ENCODE data around the gene ENO4. TPM values are rescaled to one million over a fixed set of nuclear protein-coding genes. Genes with fewer than 3 reads are reported as not detected.
A peak's percentile ranks its signal among the peaks of the same experiment; 100 is the strongest.

The ENO4 gene
- total RNA-seq, 4 donors from 2014 or later, result 0.21 to 1.2 (median 0.39) TPM; not detected in 1

DNA sequence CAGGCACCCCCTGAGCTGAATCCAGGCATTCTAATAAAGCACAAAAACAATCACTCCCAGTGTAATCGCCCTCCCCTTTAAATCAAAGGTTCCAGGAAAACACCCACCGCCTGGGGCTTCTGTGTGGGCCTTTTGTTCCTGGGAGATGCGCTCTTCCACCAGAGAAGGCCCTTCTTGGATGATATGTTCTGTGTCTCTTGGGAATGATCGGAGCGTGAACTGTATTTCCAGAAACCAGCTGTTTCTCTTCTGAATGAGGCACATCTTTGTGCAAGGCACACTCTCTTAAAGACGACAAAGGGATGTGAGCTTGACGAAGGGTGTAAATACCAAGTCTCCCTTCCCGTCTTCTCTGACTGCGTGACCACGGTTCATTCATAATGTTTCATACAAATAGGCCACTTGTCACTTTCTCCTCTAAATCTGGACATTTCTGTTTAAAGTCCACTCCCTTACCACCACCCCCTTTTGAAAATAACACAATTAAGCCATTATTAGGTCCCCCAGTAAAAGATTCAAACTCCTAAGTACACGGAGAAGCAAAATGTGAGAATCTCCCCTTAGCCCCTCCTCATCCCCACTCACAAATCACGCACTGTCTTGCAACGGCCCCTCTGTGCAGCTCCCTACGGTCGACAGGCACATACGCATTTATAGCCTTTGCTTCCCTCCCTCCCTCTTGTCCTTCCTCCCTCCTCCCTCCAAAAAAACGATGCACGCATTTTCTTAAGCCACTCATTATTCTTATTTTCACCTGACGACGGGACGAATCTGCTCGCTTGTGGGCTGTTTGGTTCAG lies 45.6 kb upstream of the ENO4 start:
- no peaks in the 10 kb centered on the region for H3K9me3 ChIP-seq
- WGBS, 2 donors, result 48 to 50% methylated on average over 22 of the region's 22 CpGs
- no peak overlapping the region for H3K4me3 ChIP-seq
- H3K27ac ChIP-seq, result no peak overlapping the region
- H3K4me1 ChIP-seq, result peaks cover 0 to 11% (median 0%) of the 10 kb centered on the region in 4 donors
- H3K36me3 ChIP-seq, result no peaks in the 10 kb centered on the region
- TF ChIP-seq EP300 (IDR thresholded peaks at IDR 0.05) (no peak), POLR2A (IDR thresholded peaks at IDR 0.05) (no peak)
- TF ChIP-seq, protein P1, sequence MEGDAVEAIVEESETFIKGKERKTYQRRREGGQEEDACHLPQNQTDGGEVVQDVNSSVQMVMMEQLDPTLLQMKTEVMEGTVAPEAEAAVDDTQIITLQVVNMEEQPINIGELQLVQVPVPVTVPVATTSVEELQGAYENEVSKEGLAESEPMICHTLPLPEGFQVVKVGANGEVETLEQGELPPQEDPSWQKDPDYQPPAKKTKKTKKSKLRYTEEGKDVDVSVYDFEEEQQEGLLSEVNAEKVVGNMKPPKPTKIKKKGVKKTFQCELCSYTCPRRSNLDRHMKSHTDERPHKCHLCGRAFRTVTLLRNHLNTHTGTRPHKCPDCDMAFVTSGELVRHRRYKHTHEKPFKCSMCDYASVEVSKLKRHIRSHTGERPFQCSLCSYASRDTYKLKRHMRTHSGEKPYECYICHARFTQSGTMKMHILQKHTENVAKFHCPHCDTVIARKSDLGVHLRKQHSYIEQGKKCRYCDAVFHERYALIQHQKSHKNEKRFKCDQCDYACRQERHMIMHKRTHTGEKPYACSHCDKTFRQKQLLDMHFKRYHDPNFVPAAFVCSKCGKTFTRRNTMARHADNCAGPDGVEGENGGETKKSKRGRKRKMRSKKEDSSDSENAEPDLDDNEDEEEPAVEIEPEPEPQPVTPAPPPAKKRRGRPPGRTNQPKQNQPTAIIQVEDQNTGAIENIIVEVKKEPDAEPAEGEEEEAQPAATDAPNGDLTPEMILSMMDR (IDR thresholded peaks at IDR 0.05), result no peak
- DNase-seq (ENCODE audit: low spot score in 2 of 2), result no peak
- peaks cover 0 to 4% of the 10 kb centered on the region in 2 donors for H3K27me3 ChIP-seq

DNA sequence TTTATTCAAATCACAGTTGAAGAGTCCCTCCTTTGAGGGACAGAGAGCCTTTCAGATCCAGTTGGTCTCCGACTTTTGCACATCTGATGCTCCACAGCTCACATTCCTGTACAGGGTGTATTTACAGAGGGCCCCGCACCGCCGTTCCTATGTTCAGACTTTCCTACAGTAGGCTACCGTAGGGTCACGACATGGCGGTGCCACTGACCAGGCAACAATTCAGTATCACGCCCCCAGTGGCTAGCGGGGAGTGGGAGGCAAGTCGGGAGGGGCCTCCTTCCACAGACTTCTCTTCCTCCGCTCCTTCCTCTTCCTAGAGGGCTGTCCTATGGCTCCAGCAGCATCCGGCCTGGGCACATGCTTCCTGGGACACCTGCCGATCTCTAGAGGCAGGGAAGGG lies 40.6 kb upstream of the ENO4 start:
- 82 to 83% methylated on average over 13 of the region's 13 CpGs for WGBS, 2 donors
- H3K9me3 ChIP-seq, result no peaks in the 10 kb centered on the region
- peaks cover 0 to 27% of the 10 kb centered on the region in 2 donors for H3K27me3 ChIP-seq
- DNase-seq (ENCODE audit: low spot score in 2 of 2), result no peak
- no peak overlapping the region for H3K4me3 ChIP-seq
- H3K4me1 ChIP-seq, result peaks cover 0 to 8% (median 0%) of the 10 kb centered on the region in 4 donors
- no peaks in the 10 kb centered on the region for H3K36me3 ChIP-seq
- TF ChIP-seq, protein P1 (IDR thresholded peaks at IDR 0.05), result no peak
- TF ChIP-seq EP300 (IDR thresholded peaks at IDR 0.05) (no peak), POLR2A (IDR thresholded peaks at IDR 0.05) (no peak)
- H3K27ac ChIP-seq, result no peak overlapping the region

DNA sequence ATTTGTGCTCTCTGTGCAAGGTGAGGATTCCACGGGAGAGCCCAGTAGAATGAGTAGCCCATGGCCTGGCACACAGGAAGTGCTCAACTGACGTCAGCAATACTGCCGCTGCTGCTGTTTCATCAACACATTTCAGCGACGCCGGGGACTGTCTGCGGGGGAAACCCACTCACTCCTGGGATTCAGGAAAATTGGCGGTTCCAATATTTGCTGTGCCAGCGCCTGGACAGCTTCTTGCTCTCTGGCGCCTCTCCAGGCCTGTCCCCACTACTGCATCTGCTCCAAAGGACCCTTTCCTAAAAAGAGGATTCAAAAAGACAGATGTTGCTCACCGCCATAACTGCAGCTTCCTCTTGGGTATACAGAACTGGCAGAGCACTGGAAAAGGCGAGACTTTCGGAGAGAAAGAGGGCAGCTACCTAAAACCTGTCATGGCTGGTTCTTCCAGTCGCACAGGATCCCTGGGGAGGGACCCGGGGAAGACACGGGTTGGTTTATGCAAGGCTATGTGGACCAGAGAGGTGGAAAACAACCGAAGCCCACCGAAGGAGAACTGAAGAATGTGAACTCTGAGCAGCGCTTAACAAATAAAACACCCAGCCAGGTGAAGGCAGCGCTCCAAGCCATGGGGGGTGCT lies 39.7 kb upstream of the ENO4 start:
- 48 to 50% methylated on average over 20 of the region's 20 CpGs for WGBS, 2 donors
- H3K4me3 ChIP-seq, result peak overlapping the region in 1 of 4 donors; percentile 7
- no peak for DNase-seq (ENCODE audit: low spot score in 2 of 2)
- TF ChIP-seq EP300 (IDR thresholded peaks at IDR 0.05), result no peak
- TF ChIP-seq POLR2A (IDR thresholded peaks at IDR 0.05), result no peak
- TF ChIP-seq, protein P1 (IDR thresholded peaks at IDR 0.05), result peak in 4 of 5 experiments; percentile 8 to 26 (median 15)
- no peaks in the 10 kb centered on the region for H3K9me3 ChIP-seq
- H3K27me3 ChIP-seq, result peaks cover 0 to 29% of the 10 kb centered on the region in 2 donors
- H3K27ac ChIP-seq, result no peak overlapping the region
- H3K4me1 ChIP-seq, result peaks cover 0 to 8% (median 0%) of the 10 kb centered on the region in 4 donors
- no peaks in the 10 kb centered on the region for H3K36me3 ChIP-seq

DNA sequence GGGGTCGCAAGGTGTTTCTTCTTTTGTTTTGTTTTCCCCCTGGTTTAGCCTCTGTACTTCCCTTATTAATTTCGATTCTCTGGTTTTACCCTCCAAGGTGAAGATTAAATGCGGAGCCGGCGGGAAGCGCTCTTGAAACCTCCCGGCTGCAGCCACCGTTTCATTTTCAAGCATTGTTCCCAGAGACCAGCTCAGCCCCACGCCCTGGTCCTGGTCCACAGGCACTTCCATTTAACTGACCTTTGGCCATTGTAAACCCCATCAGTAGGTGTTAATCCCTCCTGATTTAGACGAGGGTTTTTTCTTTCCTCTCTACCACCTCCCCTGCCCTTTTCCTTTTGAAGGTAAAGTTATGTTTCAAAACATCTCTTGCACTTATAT lies 39.2 kb upstream of the ENO4 start:
- WGBS, 2 donors, result 57% methylated on average over 10 of the region's 10 CpGs
- peaks cover 0 to 8% (median 0%) of the 10 kb centered on the region in 4 donors for H3K4me1 ChIP-seq
- no peak overlapping the region for H3K27ac ChIP-seq
- H3K4me3 ChIP-seq, result no peak overlapping the region
- H3K36me3 ChIP-seq, result no peaks in the 10 kb centered on the region
- TF ChIP-seq, protein P1 (IDR thresholded peaks at IDR 0.05), result no peak
- no peak for TF ChIP-seq EP300 (IDR thresholded peaks at IDR 0.05)
- no peak for TF ChIP-seq POLR2A (IDR thresholded peaks at IDR 0.05)
- H3K27me3 ChIP-seq, result peaks cover 0 to 29% of the 10 kb centered on the region in 2 donors
- no peak for DNase-seq (ENCODE audit: low spot score in 2 of 2)
- no peaks in the 10 kb centered on the region for H3K9me3 ChIP-seq

DNA sequence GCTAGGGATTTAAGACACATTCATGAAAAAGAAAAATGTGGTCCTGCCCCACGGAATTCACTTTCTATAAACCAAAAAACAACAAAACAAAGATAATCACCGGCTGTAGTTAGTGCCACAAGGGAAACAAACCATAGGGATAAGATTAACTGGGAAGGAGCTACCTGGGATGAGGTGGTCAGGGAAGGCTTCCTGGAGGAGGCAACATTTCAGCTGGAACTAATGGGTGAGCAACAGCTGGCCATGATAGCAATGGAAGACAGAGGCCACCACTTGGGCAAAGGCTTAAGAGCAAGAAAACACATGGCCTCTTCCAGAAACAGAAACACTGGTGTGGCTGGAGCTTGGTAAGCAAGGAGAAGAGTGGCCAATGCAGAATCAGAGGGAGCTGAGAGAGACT lies 38.4 kb upstream of the ENO4 start:
- peaks cover 0 to 37% of the 10 kb centered on the region in 2 donors for H3K27me3 ChIP-seq
- H3K4me1 ChIP-seq, result peaks cover 0 to 8% (median 0%) of the 10 kb centered on the region in 4 donors
- TF ChIP-seq, protein P1 (IDR thresholded peaks at IDR 0.05), result no peak
- TF ChIP-seq EP300 (IDR thresholded peaks at IDR 0.05) (no peak), POLR2A (IDR thresholded peaks at IDR 0.05) (no peak)
- H3K4me3 ChIP-seq, result no peak overlapping the region
- H3K9me3 ChIP-seq, result no peaks in the 10 kb centered on the region
- no peaks in the 10 kb centered on the region for H3K36me3 ChIP-seq
- no peak for DNase-seq (ENCODE audit: low spot score in 2 of 2)
- 82 to 85% methylated on average over 2 of the region's 2 CpGs for WGBS, 2 donors
- H3K27ac ChIP-seq, result no peak overlapping the region
